KMS-11 (cell line): ENCODE results near the gene STAG2.

Source experiments
- H2AFZ ChIP-seq: fragments of 200-600 bp; sonication (generic); 2 replicates; pipeline ENCODE4 v1.6.1; 2016; ENCODE audit warnings: antibody characterized with exemption, mixed run types, low read depth
- H3K27ac ChIP-seq: fragments of 200-600 bp; sonication (generic); 2 replicates; pipeline ENCODE4 v1.6.1; 2016; ENCODE audit warnings: mild to moderate bottlenecking, mixed run types
- H3K27me3 ChIP-seq: fragments of 200-600 bp; sonication (generic); 2 replicates; pipeline ENCODE4 v1.6.1; 2017; ENCODE audit warnings: mild to moderate bottlenecking, low read depth, mixed run types, moderate library complexity; ENCODE audit not compliant: insufficient read depth
- H3K36me3 ChIP-seq: fragments of 200-600 bp; sonication (generic); 2 replicates; pipeline ENCODE4 v1.6.1; 2017; ENCODE audit warnings: mild to moderate bottlenecking, mixed run types; ENCODE audit not compliant: insufficient read depth
- H3K4me1 ChIP-seq: fragments of 200-600 bp; sonication (generic); 2 replicates; pipeline ENCODE4 v1.6.1; 2016; ENCODE audit warnings: mild to moderate bottlenecking, low read depth, mixed run types; ENCODE audit not compliant: poor library complexity, severe bottlenecking
- H3K4me2 ChIP-seq: fragments of 200-600 bp; sonication (generic); 2 replicates; pipeline ENCODE4 v1.7.0; 2016; ENCODE audit warnings: mild to moderate bottlenecking, mixed run types
- H3K4me3 ChIP-seq: fragments of 200-600 bp; sonication (generic); IDR thresholded peaks from 2 replicates; pipeline ENCODE4 v1.6.1; 2017; ENCODE audit warnings: low read depth, low read length, mixed read lengths; ENCODE audit not compliant: insufficient read depth
- H3K79me2 ChIP-seq: fragments of 200-600 bp; sonication (generic); 2 replicates; pipeline ENCODE4 v1.6.1; 2016; ENCODE audit warnings: low read depth, mixed run types; ENCODE audit not compliant: insufficient read depth
- H3K9ac ChIP-seq: fragments of 200-600 bp; sonication (generic); 2 replicates; pipeline ENCODE4 v1.6.1; 2016; ENCODE audit warnings: mild to moderate bottlenecking, mixed run types
- H4K20me1 ChIP-seq: fragments of 200-600 bp; sonication (generic); 2 replicates; pipeline ENCODE4 v1.6.1; 2016; ENCODE audit warnings: mild to moderate bottlenecking, mixed run types; ENCODE audit not compliant: insufficient read depth
- CTCF ChIP-seq: fragments of 200-600 bp; sonication (generic); conservative IDR thresholded peaks from 2 replicates; pipeline ENCODE4 v1.6.1; 2017; ENCODE audit warnings: low read depth, mild to moderate bottlenecking, antibody characterized with exemption, low read length, moderate library complexity, mixed read lengths

Gene STAG2

GRCh38 chrX:123988423-123989111 lies 27.1 kb downstream of the STAG2 start:
- Histone ChIP-seq H3K36me3 (no peaks in the 10 kb centered on the region), H3K4me2 (no peak overlapping the region), H3K4me1 (peaks cover 47% of the 10 kb centered on the region), H4K20me1 (peaks cover 12% of the 10 kb centered on the region; the same call in 1 of the 2 replicates), H3K27me3 (no peaks in the 10 kb centered on the region), H3K79me2 (peaks cover 94% of the 10 kb centered on the region), H3K27ac (no peak overlapping the region), H3K9ac (no peak overlapping the region), H3K4me3 (no peak overlapping the region), H2AFZ (no peak overlapping the region)
- TF ChIP-seq CTCF: no peak

GRCh38 chrX:123989235-123989634 lies 27.7 kb downstream of the STAG2 start:
- no peak overlapping the region for H3K27ac ChIP-seq
- peaks cover 16% of the 10 kb centered on the region for H4K20me1 ChIP-seq
- H3K9ac ChIP-seq: no peak overlapping the region
- no peak overlapping the region for H3K4me2 ChIP-seq
- TF ChIP-seq CTCF: no peak
- peaks cover 94% of the 10 kb centered on the region for H3K79me2 ChIP-seq
- no peak overlapping the region for H2AFZ ChIP-seq
- no peak overlapping the region for H3K4me3 ChIP-seq
- H3K27me3 ChIP-seq: no peaks in the 10 kb centered on the region
- H3K36me3 ChIP-seq: no peaks in the 10 kb centered on the region
- peaks cover 54% of the 10 kb centered on the region for H3K4me1 ChIP-seq

GRCh38 chrX:123990169-123990568 lies 28.7 kb downstream of the STAG2 start:
- Histone ChIP-seq H3K9ac (no peak overlapping the region), H4K20me1 (peaks cover 23% of the 10 kb centered on the region), H3K36me3 (no peaks in the 10 kb centered on the region), H2AFZ (no peak overlapping the region), H3K4me3 (no peak overlapping the region), H3K79me2 (peaks cover 94% of the 10 kb centered on the region), H3K27me3 (no peaks in the 10 kb centered on the region), H3K4me2 (no peak overlapping the region; the same call in 1 of the 2 replicates), H3K27ac (no peak overlapping the region), H3K4me1 (peaks cover 56% of the 10 kb centered on the region)
- TF ChIP-seq CTCF: no peak

GRCh38 chrX:123990602-123991001 lies 29.1 kb downstream of the STAG2 start:
- H3K4me3 ChIP-seq: no peak overlapping the region
- H3K4me1 ChIP-seq: peaks cover 56% of the 10 kb centered on the region
- peaks cover 23% of the 10 kb centered on the region for H4K20me1 ChIP-seq
- peaks cover 94% of the 10 kb centered on the region for H3K79me2 ChIP-seq
- no peak overlapping the region for H3K9ac ChIP-seq
- no peak for TF ChIP-seq CTCF
- H3K36me3 ChIP-seq: no peaks in the 10 kb centered on the region
- no peak overlapping the region for H3K27ac ChIP-seq
- H3K4me2 ChIP-seq: no peak overlapping the region; the same call in 1 of the 2 replicates
- no peaks in the 10 kb centered on the region for H3K27me3 ChIP-seq
- no peak overlapping the region for H2AFZ ChIP-seq
